Islet precursor cell (in vitro differentiated cells): ENCODE data around the gene CTSC.
"Not testable (repeated sequence)": the region's sequence is repeated elsewhere in the genome, so short reads cannot be mapped to it uniquely, and the experiment has no call there.

Experiments
- DNase-seq: peaks from one replicate; pipeline ENCODE4 v3.0.0-alpha.2; 2018

The CTSC gene

GRCh38 chr11:88277349-88277915 lies 60.1 kb downstream of the CTSC start:
- DNase-seq: no peak

- DNase-seq: no peak
Observed at GRCh38 chr11:88275636-88276035, 61.9 kb downstream of the CTSC start.

GRCh38 chr11:88266919-88267318 lies 70.6 kb downstream of the CTSC start:
- no peak for DNase-seq

GRCh38 chr11:88266157-88266556 lies 71.4 kb downstream of the CTSC start:
- DNase-seq: no peak

GRCh38 chr11:88259431-88259830 lies 78.1 kb downstream of the CTSC start:
- no peak for DNase-seq

- DNase-seq: no peak
Observed at GRCh38 chr11:88252208-88252607, 85.3 kb downstream of the CTSC start.

- DNase-seq: no peak
Observed at GRCh38 chr11:88250566-88251242, 86.8 kb downstream of the CTSC start.

GRCh38 chr11:88249706-88250105 lies 87.8 kb downstream of the CTSC start:
- no peak for DNase-seq

- no peak for DNase-seq
Observed at GRCh38 chr11:88246696-88247095, 90.8 kb downstream of the CTSC start.

GRCh38 chr11:88245576-88245975 lies 92.0 kb downstream of the CTSC start:
- DNase-seq: not testable (repeated sequence)
